HG02970 (cell line): Measurements from ENCODE around the gene TLR5.
A peak's percentile ranks its signal among the peaks of the same experiment; 100 is the strongest.

Source experiments
- ATAC-seq: cut with Tn5 transposase; IDR thresholded peaks from one replicate; pipeline ENCODE4 v1.9.1; 2021; ENCODE audit warnings: mild to moderate bottlenecking, moderate library complexity, moderate number of reproducible peaks; ENCODE audit not compliant: unreplicated experiment, low FRiP score

Gene TLR5

DNA sequence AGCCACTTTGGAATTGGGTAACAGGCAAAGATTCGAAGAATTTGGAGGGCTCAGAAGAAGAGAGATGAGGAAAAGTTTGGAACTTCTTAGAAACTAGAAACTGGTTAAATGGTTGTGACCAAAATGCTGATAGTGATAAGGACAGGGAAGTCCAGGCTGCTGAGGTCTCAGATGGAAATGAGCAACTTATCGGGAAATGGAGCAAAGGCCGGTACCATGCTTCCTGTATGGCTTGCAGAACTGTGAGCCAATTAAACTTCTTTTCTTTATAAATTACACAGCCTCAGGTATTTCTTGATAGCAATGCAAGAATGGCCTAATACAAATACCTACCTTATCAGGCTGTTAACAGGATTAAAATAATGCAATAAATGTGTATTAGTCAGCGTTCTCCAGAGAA is 9.4 kb upstream of the TLR5 start:
- no peak for ATAC-seq

DNA sequence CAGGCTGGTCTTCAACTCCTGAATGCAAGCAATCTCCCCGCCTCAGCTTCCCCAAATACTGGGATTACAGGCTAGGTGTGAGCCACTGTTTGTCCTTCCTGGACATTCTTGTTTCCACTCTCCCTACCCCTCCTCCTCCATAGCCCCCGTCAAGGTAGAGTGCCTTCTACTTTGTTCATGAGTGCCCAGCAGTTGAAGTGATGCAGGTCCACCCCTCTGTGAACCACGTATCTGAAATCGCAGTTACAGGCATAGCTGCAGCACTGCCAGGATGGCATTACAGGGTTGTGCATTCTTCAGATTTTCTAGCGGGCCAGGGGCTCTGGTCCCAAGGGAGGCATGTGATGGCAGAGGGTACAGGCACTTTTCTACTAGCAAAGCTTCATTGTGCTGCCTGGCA is 7.4 kb upstream of the TLR5 start:
- no peak for ATAC-seq

DNA sequence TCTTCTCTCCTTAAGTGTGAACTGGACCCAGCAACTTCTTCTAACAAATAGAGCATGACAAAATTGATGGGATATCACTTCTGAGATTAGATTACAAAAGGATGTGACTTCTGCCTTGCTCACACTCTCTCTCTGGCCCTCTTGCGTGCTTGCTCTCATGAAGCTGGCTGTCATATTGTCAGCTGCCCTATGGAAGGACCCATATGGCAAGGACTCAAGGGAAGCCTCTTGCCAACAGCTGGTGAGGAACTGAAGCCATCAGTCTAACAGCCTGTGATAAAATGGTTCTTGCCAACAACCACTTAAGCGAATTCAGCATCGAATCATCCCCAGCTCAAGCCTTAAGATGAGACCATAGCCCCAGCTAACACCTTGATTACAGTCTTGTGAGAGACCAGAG is 4.8 kb upstream of the TLR5 start:
- ATAC-seq, result no peak

DNA sequence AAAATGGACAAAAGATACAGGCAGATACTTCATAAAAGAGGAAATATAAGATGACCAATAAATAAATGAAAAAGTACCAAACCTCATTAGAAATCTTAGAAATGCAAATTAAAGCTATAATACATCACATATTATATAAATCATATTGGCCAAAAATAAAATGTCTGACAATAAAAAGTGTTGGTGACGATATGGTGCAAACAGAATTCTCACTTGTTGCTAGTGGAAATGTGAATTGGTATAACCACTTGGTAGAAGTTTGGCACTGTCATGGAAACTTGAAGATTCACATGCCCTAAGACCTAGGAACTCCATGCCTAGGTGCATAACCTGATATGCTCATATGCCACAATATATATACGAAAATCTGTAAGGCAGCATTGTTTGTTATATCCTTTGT is 4.4 kb upstream of the TLR5 start:
- ATAC-seq, result no peak

DNA sequence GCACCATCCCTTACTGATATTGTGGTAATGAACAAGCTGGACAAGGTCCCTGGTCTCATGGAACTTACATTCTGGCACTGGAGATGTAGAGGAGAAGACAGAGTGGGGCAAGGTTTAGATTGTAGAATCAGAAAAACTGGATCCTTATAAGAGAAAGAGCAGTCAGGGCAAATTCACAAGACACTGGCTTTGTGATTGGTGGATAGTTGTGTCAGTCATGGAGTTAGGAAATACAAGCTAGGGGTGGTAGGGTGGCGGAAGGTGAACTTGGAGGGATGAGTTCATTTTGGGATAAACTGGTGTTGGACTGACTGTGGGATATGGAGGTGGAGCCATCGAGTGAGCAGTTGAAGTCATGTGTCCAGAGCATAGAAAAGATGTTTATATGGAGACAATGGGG is 3.7 kb upstream of the TLR5 start:
- no peak for ATAC-seq

DNA sequence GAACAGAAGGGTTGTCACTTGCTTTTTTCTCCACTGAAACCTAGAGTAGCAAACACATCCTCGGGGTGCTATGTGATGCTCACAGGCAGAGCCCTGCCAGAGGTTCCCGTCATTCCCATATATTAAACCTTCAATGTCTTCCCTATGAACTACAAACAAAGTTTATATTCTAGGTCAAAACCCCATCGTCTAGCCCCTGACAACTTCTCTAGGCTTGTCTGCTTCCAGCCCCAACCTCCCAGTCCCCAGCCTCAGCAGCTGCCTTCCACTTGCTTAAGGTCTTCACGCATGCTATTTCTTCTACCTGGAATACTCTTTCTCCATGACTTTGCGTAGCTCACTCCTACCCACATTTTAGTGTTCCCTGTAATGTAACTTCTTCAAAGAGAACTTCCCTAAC is 1.9 kb upstream of the TLR5 start:
- no peak for ATAC-seq

DNA sequence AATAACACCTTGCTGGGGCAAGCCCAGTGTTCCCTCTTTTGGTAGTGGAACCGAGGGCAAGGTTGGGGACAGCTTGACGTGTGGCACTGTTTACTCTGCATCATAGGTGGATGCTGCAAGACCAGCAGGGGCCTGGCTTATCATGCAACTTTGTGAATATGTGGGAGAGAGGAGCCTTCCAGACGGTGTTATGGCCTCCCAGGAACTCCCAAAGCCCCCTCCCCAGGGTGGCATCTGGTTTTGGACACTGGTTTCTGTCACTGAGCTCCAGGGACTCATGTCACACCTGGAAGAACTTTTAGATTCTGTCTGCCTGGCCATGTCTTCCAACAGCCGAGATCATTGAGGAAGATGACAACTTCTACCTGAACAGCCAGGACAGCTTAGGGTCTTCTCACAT is 1.4 kb upstream of the TLR5 start:
- no peak for ATAC-seq

DNA sequence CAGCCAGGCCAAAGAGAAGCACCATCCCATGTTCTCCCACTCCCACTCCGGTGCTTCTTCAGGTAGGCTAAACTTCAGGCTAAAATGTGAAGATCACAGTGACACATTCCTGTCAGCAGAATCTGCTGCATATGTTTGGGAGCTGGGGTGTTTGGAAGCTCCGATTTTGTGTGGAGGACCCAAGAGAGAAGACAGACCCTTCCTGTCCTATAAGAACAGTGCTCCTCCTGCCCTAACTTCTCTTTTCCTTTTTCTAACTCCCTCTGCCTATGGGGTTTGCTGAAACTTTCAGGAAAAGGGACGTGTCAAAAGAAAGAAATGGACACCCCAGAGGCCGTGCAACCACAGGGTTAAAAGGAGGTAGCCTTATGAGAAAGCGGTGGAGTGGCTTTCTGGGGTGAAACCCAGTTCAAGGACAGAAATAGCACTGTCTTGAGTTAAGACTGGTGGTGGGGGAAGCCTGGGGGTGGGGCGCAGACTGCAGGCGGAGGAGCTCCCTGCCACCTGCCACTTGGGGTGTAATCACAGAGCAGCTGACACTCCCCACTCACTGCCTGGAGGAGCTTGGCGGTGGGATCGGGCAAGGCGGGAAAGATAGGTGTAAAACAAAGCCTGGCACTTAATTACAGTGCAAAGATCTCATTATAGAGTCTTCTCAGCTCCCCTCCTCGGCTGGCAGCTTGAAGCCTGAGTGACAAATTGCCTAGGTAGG is 645 bp upstream of the TLR5 start:
- ATAC-seq, result no peak

DNA sequence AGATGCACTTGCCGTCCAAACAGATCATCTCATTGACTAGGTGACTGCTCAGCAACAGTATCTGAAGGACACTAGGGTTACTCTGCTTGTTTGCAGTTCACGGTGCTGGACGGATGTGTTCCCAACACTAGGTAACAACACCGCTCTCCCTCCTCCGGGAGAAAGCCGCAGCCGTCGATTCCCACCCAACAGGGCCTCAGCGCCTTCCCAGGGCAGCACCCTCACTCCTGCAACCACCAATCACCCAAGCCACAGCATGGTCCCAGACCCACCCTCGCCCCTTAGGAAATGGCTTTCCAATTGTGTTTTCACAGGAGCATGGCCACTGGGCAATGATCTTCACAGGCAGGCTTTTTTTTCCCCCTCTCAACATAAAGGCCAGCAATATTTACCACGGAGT is 779 bp downstream of the TLR5 start:
- no peak for ATAC-seq

DNA sequence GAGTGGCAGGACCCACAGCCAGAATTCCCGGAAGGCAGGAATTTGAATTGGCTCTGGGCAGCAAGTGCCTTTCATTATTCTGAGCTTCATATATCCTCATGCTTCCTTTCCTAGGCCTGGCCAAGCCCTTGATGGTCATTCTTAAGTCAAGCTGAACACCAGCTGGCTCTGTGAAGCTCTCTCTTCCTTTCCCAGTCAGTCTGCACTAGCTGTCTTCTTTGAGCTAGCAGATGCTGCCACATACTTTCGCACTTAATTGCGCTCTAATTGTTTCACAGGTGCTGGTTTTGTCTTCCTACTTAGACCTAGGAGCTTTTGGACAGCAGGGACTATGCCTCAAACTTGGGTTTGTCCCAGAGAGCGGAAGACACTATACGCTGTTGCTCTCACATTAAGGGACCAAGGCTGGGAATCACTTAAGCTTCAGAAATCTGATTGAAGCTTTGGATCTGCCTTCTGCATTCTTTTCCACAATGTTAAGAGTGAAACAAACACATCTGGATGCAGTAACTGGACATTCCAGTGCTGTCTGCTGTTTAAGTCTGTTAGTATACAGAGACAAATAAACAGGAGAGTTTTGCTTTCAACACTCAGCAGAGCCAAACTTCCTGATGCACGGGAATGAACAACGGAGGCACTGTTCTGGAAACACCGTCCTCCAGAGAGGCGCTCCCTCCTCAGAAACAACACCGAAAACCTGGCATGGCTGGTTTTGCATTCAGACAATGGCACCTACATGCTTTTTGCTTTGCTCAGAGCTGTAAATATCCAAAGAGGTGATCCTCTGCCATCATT is 2.2 kb downstream of the TLR5 start:
- no peak for ATAC-seq

DNA sequence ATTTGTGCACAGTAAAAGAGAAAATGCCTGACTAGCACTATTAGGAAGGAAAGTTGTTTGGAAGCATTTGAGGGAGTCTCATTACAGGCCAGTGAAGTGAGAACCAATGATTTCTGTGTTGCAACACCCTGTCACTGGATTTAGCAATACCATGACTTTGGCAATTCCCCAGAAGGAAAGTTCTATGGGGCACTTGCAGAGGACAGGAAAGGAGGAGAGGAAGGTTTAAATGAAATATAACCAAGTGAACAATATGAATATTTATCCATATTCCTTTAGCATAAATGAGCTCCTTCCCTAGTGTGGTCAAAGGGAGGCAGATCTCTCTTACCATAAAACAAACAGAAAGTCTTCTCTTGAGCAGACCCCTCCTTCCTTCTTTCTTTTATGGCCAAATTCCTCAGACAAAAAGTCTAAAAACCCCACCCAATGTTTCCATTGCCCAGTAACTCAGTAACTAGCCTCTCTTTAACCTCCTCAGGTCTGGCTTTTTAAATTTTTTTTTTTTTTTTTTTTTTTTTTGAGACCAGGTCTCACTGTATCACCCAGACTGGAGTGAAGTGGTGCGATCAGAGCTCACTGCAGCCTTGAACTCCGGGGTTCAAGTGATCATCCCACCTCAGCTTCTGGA is 5.5 kb downstream of the TLR5 start:
- ATAC-seq, result no peak

DNA sequence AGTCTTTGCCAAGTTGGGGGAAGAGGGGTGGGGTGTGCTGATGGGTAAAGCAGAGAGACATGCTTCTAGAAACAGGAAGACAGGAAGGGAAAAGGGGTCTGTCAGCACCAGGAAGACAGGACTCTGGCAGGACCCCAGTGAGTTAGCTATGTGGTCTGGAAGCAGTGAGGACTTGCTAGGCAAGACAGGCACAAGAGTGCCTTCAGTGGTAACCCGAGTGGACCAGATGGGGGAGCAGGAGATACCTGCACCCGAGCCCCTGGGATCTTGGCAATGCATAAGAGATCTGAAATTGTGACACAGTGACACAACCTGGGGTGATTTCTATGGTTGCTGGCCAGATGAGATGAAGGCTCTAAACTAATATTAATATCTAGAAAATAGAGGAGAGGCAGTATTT is 7.0 kb downstream of the TLR5 start:
- no peak for ATAC-seq

DNA sequence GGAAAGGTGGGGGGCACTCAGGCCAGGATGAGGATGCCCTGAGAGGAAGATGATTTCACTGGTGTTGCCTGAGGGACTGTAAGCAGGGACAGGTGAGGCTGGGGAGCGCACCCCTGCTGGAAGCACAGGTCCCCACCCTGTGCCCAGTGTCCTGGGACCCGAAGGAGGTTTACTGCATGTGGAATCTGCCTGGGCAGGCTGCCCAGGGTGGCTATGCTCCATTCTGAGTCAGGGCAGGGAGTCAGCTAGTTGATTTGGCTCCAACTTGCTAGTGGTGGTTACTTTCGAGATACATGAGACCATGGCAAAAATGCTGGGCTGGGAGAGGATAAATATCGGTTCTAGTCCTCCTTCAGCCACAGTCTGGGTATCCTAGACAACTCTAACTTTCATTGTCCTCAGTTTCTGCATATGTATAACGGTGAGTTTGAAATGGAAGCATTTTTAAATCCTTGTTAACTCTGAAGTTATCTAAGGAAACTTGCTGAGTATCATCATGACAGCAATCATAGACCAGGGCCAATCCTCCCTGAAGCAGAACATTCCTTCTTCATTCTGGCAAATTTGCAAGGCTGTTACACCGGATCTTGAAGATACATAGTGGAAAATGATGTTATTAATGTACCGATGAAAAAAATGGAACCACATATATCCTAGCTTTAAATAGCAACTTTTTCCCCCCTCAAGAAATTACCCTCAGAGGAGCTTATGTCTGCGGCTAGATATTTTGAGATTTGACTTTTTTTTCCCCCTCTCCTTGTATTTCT is 7.7 kb downstream of the TLR5 start:
- no peak for ATAC-seq

DNA sequence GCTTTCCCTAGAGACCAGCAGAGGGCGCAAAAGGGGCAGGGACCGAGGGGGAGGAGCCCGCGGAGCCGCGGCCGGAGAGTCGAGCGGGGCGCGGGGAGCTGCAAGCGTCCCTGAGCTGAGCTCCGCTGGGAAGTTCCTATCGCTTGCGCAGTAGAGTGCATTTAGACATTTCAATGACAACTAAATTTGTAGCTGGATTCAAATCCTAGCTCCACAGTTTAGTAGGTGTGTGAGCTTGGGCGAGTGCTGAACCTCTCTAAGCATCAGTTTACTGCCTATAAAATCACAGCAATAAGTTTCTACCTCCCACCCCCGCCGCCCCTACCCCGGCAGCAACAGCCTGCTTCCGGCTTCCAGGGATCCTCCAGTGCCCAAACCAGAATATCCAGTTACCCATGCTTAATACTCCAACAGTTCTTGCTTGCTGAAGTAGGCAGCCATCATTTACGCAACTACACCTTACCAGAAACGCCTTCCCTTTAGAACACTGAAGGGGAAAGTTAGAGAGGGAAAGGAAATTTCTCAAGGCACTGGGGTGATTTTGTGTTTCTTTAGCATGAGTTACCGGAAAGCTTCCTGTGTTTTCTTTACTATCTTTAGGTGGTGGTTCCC is 9.1 kb downstream of the TLR5 start:
- ATAC-seq, result peak; percentile 78

DNA sequence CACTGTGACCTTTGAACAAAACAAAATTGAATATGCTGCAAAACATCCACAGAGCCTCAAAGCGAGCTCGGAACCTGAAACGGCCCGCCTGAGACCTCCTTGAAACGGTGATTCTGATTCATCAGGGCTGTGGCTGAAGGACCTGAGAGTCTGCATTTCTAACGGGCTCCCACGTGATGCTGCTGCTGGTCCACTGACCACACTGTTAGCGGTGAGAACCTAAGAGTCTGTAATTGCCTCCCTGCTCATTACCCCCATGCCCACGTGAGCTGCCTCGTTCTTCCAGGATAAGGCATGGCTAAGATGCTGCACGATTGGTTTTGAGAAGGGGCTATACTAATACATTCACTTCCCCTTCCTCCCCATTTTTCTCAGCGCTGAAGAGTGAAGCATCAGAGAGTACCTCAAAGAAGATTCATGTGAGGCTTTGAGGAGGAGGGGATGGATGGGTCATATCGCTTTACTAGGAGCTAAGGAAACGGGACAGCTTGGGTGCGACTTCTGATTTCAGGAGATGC is 9.7 kb downstream of the TLR5 start:
- peak; percentile 9 for ATAC-seq

DNA sequence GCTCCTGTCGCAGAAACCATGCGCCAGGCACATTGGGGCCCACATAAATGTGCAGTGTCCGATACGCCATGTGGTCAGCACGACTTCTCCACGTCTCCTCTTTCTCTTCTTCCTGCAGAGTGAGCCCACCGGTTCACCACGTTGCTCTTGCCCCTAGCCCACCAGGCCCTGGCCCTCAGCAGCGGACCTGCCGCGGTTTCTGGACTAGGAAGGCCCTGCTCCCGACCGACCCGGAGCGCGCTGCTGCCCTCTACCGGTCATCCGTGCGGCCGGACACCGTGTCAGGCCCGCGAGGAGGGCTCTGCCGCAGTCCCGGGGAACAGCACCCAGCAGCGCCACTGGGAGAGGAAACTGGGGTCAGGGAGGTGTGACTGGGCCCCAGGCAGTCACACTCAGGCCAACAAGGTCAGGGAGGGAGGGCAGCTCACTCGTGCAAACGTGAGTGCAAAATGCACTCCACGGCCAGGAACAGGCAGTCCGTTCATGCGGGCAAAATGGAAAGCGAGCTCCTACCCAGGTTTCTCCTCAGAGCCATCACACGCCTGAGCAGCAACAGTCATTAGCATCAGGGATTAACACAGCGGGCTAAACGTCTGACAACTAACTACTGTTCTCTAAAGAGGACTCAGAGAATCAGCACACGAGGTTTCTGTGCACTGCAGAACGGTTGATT is 13.7 kb downstream of the TLR5 start:
- ATAC-seq, result peak; percentile 52

DNA sequence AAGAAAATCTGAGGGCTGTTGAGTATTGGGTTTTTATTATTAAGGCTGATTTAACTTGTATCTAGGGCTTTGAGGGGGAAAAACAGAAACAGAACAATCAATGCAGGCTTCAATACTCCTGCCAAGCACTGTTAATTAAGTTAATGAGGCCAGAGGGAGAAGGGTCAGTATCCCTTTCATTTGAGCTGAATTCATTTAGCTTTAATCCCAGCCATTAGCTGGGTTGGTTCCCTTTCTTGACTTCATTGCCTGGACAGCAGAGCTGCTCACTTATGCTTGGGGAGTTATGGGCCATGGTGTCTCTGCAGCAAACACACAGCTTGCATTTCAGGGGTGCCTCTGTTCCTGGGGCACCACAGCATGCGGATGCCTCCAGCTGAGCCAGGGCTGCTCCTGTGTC is 16.3 kb downstream of the TLR5 start:
- ATAC-seq, result no peak

DNA sequence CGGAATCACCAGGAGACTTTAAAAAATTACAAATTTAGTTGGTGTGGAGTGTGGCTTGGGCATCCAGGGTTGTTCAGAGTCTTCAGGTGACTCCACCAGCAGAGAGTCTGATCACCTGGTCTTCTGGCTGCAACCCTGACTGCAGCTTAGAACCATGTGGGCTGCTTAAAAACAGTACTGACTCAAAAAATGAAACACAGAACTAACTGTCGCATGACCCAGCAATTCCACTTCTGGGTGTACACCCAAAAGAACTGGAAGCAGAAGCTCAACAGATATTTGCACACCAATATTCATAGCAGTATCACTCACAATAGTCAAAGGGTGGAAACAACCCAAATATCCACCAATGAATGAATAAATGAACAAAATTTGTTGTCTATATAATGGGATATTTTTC is 17.3 kb downstream of the TLR5 start:
- ATAC-seq, result no peak

DNA sequence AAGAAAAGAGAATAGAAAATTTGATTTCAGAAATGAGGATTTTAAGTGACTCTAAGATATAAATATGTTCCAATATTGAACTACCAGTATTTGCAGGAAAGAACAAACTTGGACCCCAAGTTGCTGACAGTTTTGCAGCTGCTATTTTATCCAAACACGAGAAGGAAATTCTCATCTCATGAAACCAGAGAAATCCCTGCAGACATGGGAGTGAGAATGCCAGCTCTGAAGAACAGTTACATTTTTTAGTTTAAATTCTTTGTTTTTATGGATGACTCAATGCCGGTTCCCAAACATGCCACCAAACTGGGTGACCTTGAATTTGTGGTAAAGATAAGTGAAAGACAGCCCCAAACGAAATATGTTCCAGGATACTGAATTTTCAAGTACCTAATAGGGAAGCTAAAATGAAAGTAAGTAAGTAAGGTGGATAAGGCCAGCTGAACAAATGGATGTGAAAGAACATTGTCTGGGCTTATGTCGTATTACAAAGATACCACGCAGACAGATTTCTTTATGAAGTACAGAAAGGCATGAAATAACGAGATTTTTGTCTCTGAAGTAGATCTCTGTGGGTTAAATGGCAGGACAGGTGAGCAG is 19.9 kb downstream of the TLR5 start:
- no peak for ATAC-seq
